Body of pancreas (tissue), 4 donors: Measurements from ENCODE around the gene MUC5AC.

ENCODE experiments used
- CTCF ChIP-seq, 7 experiments: fragments of 450-650 bp in 4 of 7; fragments of 200-600 bp in 3 of 7; sonication (generic) in 3 of 7; IDR thresholded peaks; one replicate each; pipeline ENCODE4 v1.5.1; 2016 to 2019; ENCODE audit warnings: antibody characterized with exemption in 7 of 7
- POLR2A ChIP-seq, 3 donors: fragments of 450-650 bp; IDR thresholded peaks; one replicate each; pipeline ENCODE4 v1.6.1; 2016; ENCODE audit warnings: antibody characterized with exemption in 3 of 3, mild to moderate bottlenecking in 2 of 3

DNA sequence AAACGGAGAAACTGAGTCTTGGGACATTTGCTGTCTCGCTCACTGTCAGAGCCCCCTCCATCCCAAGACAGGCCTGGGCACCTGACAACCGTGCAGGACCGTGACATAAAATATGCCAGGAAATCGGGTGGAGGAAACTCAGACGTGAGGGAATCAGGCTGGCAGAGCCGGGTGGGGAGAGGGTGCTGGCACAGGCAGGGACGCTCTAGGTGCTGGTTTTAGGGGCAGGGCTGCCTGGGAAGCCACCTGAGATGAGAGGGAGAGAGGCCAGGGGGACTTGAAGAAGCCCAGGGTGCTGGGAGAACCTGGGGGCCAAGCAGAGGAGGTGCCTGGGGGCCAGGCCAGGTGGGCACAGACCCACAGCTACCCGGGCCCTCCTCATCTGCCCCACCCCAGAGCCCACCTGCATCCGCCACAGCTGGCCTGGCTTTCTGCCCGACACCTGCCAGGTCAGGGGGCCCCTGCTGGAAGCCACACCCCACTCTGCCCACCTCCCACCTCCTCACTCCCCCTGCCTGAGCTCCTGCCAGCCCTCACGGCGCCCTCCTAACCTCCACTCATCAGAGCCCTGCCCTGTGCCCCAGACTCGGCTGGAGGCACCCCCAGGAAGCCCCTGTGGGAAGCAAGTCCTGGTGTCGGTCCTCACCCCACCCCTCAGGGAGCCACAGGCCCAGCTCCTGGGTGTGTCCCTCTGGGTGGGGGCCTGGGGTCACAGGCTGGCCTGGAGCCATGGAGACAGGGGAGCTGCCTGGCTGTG, 27.3 kb upstream of the MUC5AC start:
- TF ChIP-seq CTCF (IDR thresholded peaks at IDR 0.05) (no peak), POLR2A (IDR thresholded peaks at IDR 0.05) (no peak)
